ENCODE data around the gene MRRF. TPM values are rescaled to one million over a fixed set of nuclear protein-coding genes. Genes with fewer than 3 reads are reported as not detected.

The MRRF gene, protein sequence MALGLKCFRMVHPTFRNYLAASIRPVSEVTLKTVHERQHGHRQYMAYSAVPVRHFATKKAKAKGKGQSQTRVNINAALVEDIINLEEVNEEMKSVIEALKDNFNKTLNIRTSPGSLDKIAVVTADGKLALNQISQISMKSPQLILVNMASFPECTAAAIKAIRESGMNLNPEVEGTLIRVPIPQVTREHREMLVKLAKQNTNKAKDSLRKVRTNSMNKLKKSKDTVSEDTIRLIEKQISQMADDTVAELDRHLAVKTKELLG
- total RNA-seq (ENCODE audit: insufficient read depth, low replicate concordance), result 60.2 TPM

DNA sequence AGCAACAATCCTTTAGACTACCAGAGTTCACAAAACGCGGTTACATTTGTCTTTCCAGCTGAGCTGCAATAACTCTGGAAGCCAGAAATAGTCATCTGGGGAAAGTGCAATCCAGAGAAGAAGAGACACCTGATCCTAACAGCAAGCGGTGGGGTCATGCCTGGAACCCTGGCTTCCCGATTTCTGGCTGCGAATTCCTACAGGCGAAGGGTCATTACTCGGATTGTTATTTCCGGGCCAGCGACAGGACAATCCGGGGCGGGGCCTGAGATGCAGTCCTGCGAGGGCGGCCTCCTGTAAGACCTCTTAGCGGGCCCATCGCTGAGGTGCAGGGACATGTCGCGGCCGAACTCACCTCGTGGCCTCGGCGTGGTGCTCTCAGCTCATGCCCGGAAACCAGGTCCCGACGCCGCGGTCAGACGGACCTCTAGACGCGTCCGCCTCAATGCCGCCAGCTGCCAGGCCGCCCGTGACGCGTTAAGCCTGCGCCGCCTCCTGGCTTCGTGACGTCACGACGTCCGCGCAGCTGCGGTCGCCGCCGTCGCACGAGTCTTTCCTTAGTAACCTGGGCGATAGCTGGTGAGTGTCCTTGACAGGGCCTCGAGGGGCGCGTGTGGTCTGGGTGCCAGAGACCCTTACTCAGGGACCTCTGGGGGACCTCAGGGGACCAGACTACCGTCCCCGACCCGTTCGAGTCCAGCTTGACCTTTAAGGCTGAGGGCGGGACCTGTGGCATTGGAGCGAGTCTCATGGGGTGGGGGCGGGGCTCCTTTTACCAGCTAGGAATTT, at the start of gene MRRF, which contains the start of gene RBM18:
MRRF (plus strand) TSS at position 523 of the 789 bp plus-strand sequence. CDS start 6,010 bp downstream, outside the sequence.
RBM18 (minus strand) TSS at position 481 of the 789 bp plus-strand sequence. CDS start 3,348 bp downstream, outside the sequence.
- peak; percentile 93 for DNase-seq (ENCODE audit: low spot score)

DNA sequence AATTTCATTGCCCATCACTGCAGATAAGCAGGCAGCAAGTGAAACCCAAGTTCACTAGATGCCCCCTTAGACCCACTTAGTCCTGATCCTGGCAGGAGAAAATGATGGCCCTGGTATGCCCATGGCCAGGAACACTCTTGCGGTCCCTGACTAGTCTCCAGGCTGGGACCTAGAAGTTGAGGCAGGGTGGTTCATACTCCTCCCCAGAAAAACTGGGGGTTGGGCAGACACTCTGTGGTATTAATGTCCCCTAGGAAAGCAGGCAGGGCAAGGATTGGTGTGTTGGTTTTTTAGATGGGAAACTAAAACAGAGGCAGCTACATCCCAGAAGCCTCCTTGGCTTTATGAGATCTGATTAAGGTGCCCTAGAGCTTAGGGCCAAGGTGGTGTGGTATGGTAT, 49.0 kb upstream of the MRRF start:
- DNase-seq (ENCODE audit: low spot score), result no peak

DNA sequence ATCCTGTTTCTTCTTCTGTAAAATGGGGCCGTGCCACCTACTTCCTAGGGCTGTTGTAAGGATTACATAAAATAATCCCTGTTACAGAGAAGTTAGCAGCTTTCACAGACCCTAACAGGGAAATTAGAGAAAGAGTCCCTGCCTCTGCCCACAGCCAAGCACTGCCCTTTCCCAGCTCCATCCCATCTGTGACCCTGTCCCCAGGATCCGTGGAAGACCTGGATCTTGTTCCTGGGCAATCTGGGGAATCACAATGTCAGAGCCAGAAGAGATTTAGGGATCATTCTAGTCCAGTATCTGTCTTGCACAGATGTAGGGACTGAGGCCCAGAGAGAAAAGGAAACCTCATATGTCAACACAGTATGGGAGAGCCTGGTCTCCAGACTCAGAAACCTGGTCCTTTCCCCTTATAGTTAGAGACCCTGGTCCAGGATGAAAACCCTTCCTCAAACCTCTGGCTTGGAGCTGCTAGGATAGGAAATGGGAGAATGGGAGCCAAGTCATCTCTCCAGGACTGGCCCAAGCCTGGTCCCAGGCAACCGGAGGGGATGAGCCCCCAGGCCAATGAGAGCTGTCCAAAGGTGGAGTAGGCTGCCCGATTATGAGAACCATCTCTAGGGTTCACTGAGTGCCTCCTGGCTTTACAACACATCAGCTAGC, 48.4 kb upstream of the MRRF start:
- DNase-seq (ENCODE audit: low spot score), result no peak

DNA sequence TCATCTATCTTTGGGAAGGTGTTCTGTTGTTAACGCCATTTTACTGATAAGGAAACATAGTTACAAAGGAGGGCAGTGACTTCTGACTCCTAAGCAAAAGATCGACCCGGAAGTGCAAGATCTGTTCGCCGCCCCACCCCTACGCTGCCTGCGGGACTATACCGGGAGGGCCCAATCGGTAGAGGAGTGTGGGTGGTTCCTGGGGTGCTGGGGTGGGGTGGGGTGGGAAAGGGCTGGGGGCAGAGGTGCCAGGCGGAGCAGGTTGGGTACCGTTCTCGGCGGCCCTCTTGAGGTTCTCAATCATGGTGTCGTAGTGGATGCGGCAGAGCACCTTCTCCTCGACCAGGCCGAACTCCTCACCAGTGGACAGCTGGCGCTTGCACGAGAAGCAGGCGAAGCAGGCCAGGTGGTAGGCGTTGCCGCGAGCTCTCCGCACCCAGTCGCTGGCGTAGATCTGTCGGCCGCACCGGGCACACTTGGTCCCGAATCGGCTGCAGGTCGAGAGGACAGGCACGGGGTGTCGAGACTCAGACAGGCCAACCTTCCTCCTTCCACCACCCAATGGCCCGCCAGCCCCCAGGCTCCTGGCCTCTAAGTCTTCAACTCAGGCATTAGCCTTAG, 47.8 kb upstream of the MRRF start:
- DNase-seq (ENCODE audit: low spot score), result no peak

DNA sequence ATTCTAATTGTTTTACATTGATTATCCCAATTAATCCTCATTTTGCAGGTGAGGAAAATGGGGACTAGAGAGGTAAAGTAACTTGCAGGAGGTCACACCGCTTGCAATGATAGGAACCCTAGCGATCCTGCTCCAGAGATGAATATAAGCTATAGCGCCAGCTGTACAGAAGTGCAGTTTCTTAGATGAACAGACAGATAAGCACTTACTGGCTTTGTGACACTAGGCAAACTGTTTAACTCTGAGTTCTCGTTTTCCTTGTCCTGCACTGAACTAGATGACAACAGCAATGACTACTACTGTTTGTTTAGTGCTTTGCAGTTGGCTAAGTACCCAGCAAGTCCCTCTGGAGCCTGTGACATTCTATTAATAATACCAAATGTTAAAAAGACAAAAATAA, 47.0 kb upstream of the MRRF start:
- no peak for DNase-seq (ENCODE audit: low spot score)

DNA sequence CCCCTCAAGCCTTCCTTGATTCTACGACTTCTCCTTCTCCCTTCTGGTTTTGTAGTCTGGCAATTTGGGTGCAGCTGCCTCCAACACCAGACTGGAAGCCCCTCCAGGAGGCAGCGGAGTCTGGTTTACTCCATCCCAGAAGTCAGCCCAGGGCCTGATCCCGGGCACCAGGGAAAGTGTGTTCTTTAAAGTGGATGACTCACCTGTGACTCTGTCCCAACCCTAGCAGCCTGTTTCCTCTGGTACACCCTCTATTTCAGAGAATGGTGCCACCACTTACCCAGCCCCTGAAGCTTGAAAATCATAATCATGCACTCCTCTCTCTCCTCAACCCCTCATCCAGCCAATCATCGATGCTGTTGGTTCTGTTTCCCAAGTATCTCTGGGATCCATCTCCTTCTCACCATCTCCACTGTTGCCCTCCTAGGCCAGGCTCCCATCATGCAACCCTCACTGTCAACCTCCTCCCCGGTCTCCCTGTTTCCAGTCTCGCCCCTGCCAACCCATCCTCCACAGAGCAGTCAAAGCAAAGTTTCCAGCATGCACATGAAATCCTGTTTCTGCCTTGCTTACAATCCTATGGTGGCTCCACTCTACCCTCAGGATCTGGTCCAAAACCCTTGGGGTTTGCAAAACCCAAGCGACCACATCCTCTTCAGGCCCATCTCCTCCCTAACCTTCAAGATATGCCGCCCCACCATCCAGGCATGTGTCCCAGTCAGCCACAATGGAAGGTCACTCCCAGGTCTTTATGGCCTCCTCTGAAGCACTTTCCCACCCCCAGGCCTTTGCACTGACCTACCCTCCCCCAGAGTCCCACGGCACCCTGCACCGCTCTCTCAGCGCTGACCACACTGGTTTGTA, 46.4 kb upstream of the MRRF start:
- no peak for DNase-seq (ENCODE audit: low spot score)

DNA sequence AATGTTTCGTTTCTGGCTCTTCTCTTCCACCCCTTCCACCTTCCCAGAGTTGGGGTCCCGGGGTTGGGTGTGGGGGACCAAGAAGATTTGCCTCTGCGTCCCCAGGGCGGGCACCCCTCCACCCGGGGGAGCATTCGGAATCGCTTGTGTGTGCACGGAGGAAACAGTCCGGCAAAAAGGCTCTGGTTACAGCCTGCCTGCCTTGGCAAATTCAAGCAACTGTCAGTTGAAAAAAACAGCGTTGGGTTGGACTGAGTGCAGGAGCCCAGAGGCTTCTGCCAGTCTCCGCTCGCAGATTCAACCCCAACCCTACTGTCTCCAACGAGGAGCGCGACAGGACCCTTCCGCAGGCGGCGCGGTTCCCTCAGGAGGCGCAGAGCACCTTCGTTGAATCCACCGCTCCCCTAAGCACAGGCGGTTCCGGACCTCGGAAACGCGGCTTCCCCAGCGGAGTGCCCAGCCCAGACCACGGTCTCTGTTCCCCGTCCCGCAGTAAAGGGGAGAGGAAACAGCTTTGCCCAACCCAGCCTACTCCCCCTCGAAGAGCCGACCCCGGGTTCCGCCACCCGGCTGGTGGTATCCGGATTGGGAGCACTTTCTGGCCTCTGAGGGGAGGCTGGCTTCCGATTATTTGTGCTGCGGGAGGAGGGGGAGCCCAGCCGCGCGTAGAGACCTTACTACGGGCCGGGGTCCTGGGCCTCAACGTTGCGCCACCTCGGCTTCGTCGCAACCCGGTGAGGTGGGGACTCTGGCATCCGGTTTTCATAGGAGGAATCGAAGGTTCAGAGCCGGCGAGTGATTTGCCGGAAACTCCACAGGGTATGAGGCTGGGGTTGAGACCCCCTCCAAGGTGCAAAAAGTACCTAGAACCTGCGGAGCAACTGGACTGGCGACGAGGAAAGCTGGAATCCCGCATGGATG, 45.5 kb upstream of the MRRF start:
- DNase-seq (ENCODE audit: low spot score), result no peak

DNA sequence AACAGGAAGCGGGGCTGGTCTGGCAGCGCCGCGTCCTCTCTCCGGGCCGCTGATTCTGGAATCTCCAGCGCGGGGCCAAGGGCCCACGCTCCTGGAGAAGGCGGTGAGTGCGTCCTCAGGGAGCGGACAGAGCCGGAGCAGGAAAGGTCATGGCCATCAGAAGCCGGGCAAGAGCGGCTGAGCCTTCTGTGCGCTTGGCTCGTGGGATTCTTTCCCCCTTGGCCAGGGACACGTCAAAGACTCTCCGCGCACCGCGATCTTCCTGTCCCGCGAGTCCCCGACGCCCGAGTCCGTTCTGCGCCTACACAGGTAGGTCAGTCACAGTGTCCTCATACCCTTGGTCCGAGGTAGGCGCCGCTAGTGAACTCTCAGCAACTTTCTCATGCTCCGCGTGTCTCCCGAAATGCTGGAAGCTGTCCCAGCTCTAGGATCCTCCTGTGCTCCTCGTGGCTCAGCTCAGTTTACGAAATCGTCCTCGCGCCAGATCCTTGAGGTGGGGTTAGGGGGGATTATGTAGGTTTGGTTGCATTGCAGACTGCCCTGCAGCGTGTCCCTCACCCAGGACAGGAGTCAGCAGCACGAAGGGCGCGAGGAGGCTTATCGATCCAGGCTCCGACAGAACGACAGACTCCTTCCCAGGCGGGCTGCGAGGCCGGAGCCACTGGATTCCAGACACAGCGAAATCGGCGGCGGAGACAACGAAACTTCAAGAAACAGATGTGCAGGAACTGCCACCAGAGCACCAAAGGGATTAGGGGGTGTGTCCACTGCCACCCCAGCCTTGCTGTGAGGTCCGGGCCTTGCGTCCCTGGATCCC, 44.6 kb upstream of the MRRF start:
- peak; percentile 38 for DNase-seq (ENCODE audit: low spot score)

DNA sequence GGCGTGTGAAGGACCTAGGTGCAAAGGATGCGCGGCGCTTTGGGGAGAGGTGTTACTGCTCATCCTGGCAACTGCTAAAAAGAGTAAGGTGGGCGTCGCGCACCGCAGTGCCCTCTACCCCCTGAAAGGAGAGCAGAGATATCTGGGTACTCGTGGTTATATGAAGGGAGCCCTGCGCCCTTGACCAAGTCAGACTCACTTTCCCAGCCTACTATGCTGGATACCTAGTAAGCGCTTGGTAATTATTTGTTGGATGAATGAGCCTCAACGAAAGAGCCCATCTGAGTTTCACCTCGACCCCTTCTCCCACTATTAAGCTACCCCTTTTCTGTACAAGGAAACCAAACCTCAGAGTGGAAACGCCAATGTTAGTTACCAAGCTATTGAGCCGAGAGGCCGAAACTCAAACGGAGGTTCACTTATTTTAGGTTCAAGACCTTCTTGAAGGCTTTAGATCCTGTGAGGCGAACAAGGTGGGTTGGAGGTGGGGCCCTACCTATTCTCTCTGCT, 44.0 kb upstream of the MRRF start:
- DNase-seq (ENCODE audit: low spot score), result no peak

DNA sequence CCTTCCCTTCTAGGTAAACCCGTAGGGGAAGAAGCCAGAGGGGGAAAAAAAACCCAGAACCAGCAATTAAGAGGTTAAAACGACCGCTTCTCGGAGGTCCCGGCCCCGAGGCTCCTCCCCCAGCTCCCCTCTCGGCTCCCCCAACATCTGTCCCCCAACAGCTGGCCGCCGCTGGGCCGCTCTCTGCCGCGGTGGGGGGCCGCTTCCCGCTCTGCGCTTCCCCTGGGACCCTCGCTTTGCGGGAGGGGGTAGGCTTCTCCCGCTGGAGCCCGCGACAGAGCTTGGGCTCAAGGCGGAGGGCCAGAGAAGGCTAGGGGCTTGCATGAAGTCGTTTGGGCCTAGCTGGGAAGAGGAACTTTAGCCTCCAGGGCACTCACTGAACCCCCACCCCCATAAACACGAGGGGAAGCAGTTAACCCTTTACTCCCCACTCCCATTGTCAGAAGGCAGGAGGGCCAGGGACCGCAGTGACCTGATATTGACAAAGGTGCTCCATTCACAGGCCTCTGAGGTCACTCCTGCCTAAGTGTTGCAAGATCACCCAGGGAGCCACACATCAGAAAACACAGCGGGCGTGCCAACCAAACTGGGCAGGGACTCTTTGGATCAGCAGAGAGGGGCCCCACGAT, 43.4 kb upstream of the MRRF start:
- no peak for DNase-seq (ENCODE audit: low spot score)

DNA sequence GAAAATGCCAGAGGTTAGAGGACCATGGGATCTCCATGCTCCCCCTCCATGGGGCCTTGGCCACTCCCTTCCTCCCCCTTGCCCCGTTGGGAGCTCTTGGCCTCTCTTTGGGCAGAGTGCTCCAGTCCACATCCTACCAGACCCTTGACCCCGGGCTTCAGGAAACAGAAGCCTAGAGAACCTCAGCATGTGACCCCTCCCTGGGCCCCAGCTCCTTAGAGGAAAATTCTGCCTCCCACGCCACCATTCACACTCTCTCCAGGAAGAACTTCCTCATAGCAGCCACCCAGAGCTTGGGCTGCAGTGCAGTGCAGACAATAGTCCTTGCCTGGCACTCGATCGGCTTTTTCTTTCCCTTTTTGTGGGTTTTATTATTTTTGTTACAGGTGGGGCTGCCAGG, 41.9 kb upstream of the MRRF start:
- DNase-seq (ENCODE audit: low spot score), result no peak

DNA sequence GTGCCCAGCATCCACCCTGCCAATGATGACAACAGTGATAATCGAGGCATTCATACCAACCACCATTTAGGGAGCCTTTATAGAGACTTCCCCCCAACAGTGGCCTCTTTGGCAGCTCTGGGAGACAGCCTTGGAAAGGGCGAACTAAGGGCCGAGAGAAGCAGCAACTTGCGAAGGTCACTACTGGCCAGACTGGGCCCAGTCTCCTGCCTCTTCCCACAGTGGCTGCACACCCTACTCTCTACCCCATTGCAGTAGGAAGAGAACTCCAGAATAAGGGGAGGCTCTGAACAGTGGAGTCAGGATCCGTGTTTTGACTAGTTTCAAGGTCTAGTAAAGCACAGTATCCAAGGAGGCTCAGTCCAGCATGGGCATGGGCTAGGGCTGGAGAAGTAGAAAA, 41.2 kb upstream of the MRRF start:
- DNase-seq (ENCODE audit: low spot score), result no peak

DNA sequence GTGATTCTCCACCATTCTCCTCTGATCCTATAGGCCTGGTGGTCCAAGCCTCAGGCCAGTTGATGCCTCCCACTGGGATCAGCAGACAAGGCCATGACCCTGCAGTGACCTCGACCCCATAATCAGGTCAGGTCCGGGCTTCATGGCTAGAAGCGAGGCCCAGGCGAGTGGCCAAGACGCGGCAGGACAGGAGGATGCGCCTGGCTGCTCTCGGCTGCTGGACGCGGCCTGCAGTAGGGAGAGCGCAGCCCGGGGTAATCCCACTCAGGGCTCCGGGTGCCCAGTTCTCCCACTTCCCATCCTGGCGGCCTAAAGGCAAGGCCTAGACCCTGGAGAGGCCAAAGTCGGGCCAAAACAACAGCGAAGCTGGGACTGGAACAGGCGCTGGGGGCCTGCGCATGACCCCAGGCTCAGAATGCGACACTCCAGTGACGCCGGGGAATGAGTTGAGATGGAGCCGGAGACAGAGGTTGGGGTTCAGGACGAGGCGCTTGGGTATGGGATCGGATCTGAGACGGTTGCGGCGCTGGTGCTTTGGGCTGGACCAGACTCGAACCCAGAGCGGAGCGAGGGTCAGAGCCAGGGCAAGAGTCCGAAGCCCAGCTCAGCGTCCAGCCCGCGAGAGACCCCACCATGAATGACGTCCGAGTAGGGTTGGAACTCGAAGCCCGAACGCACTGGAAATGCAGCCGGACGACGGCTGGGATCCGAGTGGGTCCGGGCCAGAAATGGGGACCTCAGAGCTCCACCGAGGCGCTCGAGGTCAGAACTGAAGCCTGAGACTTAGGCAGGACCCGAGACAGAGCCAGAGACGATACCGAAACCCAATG, 39.2 kb upstream of the MRRF start:
- DNase-seq (ENCODE audit: low spot score), result no peak

DNA sequence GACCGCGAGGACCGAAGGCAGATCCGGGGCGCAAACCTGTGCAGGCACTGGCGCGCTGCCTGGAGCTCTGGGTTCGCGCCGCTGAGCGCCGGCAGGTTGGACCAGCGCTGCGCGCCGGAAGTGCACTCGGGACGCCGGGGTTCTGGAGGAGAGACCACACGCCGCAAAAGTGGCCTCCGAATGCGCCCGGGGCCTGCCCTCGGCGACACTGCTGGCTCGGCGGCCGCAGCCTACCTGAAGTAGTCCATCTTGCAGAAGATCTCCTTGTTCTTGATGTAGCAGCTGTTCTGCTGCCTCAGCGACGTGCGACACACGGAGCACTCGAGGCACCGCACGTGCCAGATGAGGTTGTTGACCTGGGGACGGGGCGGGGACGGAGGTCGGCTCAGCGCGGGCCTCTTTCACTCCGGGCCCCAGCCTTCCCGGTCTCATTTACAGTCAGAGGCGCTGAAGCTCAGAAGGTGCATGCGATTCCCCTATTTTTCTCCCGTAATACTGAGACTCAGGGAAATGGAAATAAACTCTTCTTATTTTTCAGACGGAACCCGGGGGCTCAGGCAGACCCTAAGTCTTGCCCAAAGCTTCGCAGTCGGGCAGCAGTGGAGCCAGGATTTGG, 38.4 kb upstream of the MRRF start:
- no peak for DNase-seq (ENCODE audit: low spot score)

DNA sequence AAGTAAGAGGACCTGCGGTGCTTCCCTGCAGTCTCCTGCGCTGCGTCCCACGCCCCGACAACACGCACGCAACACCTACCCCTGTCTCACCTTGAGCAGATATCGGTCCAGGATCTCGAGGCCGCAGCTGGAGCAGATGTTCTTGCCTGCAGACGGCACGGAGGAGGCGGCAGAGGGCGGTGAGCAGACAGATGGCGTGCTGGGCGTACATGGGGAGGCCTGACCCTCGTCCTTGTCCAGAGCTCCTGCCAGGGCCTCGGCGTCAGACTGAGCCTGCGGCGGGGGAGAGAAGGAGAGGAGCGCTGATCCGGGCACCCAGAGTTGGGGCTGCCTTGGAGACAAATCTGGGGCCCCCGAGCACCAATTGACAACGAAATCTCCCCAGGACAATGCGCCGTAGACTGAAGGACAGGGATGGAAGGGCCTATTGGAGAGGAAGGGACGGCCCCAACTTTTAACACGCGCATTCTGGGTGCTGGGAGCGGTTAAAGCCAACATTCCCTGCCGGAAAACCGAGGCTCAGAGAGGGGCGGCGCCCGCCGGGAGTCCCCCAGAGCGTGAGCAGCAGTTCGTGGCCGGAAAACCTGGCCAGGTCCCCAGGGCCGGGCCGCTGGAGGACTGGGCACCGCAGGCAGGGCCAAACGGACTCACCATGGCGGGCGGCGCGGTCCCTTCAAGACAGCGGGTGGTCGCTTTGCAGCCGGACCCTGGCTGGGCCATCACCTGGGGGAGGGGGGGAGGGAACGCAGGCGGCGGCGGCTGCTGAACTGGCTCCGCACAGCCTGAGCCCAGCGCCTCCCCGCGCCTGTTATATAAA, 37.7 kb upstream of the MRRF start:
- no peak for DNase-seq (ENCODE audit: low spot score)

DNA sequence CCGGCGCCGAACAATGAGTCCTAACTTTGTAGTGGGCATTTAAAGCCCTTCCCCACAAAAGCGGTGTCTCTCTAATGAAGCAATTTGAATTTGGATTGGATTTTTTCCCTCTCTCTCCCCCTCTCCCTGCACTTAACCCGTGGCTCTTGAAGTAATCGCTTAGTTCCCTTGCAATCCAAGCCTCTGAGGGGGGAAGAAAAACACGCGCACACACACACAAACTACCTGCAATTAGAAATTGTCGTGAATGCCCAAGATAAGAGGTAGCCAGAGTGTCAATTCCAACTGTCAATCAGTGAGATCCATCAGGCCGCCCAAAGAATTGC, 37.1 kb upstream of the MRRF start:
- no peak for DNase-seq (ENCODE audit: low spot score)
